ENCODE results near the gene DNM2.
A peak's percentile ranks its signal among the peaks of the same experiment; 100 is the strongest.

The DNM2 gene

GRCh38 chr19:10763828-10764339 is 46.0 kb downstream of the DNM2 start:
- Histone ChIP-seq H3K4me1 (ENCODE audit: control insufficient read depth, insufficient read depth, low read length, unreplicated experiment) (peaks cover 25% of the 10 kb centered on the region), H3K79me2 (ENCODE audit: control insufficient read depth, insufficient read depth, low read length, unreplicated experiment) (peaks cover 27% of the 10 kb centered on the region), H3K27ac (ENCODE audit: low read depth, low read length) (no peak overlapping the region)

GRCh38 chr19:10764340-10764894 is 46.5 kb downstream of the DNM2 start:
- Histone ChIP-seq H3K79me2 (ENCODE audit: control insufficient read depth, insufficient read depth, low read length, unreplicated experiment) (peaks cover 23% of the 10 kb centered on the region), H3K36me3 (ENCODE audit: insufficient read depth, low read length) (no peaks in the 10 kb centered on the region)

More at GRCh38 chr19:10763828-10764339, 46.0 kb downstream of the DNM2 start:
- Histone ChIP-seq H2AFZ (ENCODE audit: low read length, unreplicated experiment) (no peak overlapping the region), H3K4me3 (ENCODE audit: low read depth, low read length) (no peak overlapping the region), H3K36me3 (ENCODE audit: insufficient read depth, low read length) (no peaks in the 10 kb centered on the region), H3K27me3 (ENCODE audit: insufficient read depth, low read length) (no peaks in the 10 kb centered on the region)

GRCh38 chr19:10766049-10766623 is 48.3 kb downstream of the DNM2 start:
- Histone ChIP-seq H3K79me2 (ENCODE audit: control insufficient read depth, insufficient read depth, low read length, unreplicated experiment) (peaks cover 32% of the 10 kb centered on the region), H3K36me3 (ENCODE audit: insufficient read depth, low read length) (no peaks in the 10 kb centered on the region), H3K27me3 (ENCODE audit: insufficient read depth, low read length) (no peaks in the 10 kb centered on the region), H3K4me3 (ENCODE audit: low read depth, low read length) (no peak overlapping the region), H3K27ac (ENCODE audit: low read depth, low read length) (no peak overlapping the region), H3K4me1 (ENCODE audit: control insufficient read depth, insufficient read depth, low read length, unreplicated experiment) (peaks cover 26% of the 10 kb centered on the region), H2AFZ (ENCODE audit: low read length, unreplicated experiment) (no peak overlapping the region)

More at GRCh38 chr19:10764340-10764894, 46.5 kb downstream of the DNM2 start:
- Histone ChIP-seq H2AFZ (ENCODE audit: low read length, unreplicated experiment) (no peak overlapping the region), H3K4me1 (ENCODE audit: control insufficient read depth, insufficient read depth, low read length, unreplicated experiment) (peaks cover 22% of the 10 kb centered on the region), H3K27me3 (ENCODE audit: insufficient read depth, low read length) (no peaks in the 10 kb centered on the region), H3K4me3 (ENCODE audit: low read depth, low read length) (no peak overlapping the region), H3K27ac (ENCODE audit: low read depth, low read length) (no peak overlapping the region)

GRCh38 chr19:10766671-10767201 is 48.9 kb downstream of the DNM2 start:
- peaks cover 26% of the 10 kb centered on the region for H3K4me1 ChIP-seq (ENCODE audit: control insufficient read depth, insufficient read depth, low read length, unreplicated experiment)
- no peaks in the 10 kb centered on the region for H3K36me3 ChIP-seq (ENCODE audit: insufficient read depth, low read length)
- H3K27me3 ChIP-seq (ENCODE audit: insufficient read depth, low read length): no peaks in the 10 kb centered on the region
- peaks cover 34% of the 10 kb centered on the region for H3K79me2 ChIP-seq (ENCODE audit: control insufficient read depth, insufficient read depth, low read length, unreplicated experiment)
- no peak overlapping the region for H3K4me3 ChIP-seq (ENCODE audit: low read depth, low read length)
- H3K27ac ChIP-seq (ENCODE audit: low read depth, low read length): no peak overlapping the region
- H2AFZ ChIP-seq (ENCODE audit: low read length, unreplicated experiment): no peak overlapping the region

GRCh38 chr19:10767726-10768125 is 49.8 kb downstream of the DNM2 start:
- peaks cover 21% of the 10 kb centered on the region for H3K4me1 ChIP-seq (ENCODE audit: control insufficient read depth, insufficient read depth, low read length, unreplicated experiment)
- H3K36me3 ChIP-seq (ENCODE audit: insufficient read depth, low read length): no peaks in the 10 kb centered on the region
- H3K27ac ChIP-seq (ENCODE audit: low read depth, low read length): no peak overlapping the region
- no peak overlapping the region for H3K4me3 ChIP-seq (ENCODE audit: low read depth, low read length)
- no peak overlapping the region for H2AFZ ChIP-seq (ENCODE audit: low read length, unreplicated experiment)
- no peaks in the 10 kb centered on the region for H3K27me3 ChIP-seq (ENCODE audit: insufficient read depth, low read length)
- H3K79me2 ChIP-seq (ENCODE audit: control insufficient read depth, insufficient read depth, low read length, unreplicated experiment): peaks cover 34% of the 10 kb centered on the region

- peaks cover 21% of the 10 kb centered on the region for H3K4me1 ChIP-seq (ENCODE audit: control insufficient read depth, insufficient read depth, low read length, unreplicated experiment)
- no peak overlapping the region for H2AFZ ChIP-seq (ENCODE audit: low read length, unreplicated experiment)
- no peaks in the 10 kb centered on the region for H3K36me3 ChIP-seq (ENCODE audit: insufficient read depth, low read length)
- H3K4me3 ChIP-seq (ENCODE audit: low read depth, low read length): no peak overlapping the region
- H3K27me3 ChIP-seq (ENCODE audit: insufficient read depth, low read length): no peaks in the 10 kb centered on the region
- no peak overlapping the region for H3K27ac ChIP-seq (ENCODE audit: low read depth, low read length)
- H3K79me2 ChIP-seq (ENCODE audit: control insufficient read depth, insufficient read depth, low read length, unreplicated experiment): peaks cover 34% of the 10 kb centered on the region
These were observed 50.5 kb downstream of the DNM2 start for GRCh38 chr19:10768369-10768768.

- H2AFZ ChIP-seq (ENCODE audit: low read length, unreplicated experiment): no peak overlapping the region
- peaks cover 34% of the 10 kb centered on the region for H3K79me2 ChIP-seq (ENCODE audit: control insufficient read depth, insufficient read depth, low read length, unreplicated experiment)
- peaks cover 21% of the 10 kb centered on the region for H3K4me1 ChIP-seq (ENCODE audit: control insufficient read depth, insufficient read depth, low read length, unreplicated experiment)
- no peak overlapping the region for H3K27ac ChIP-seq (ENCODE audit: low read depth, low read length)
- no peaks in the 10 kb centered on the region for H3K27me3 ChIP-seq (ENCODE audit: insufficient read depth, low read length)
- H3K4me3 ChIP-seq (ENCODE audit: low read depth, low read length): no peak overlapping the region
- no peaks in the 10 kb centered on the region for H3K36me3 ChIP-seq (ENCODE audit: insufficient read depth, low read length)
These were observed 51.1 kb downstream of the DNM2 start for GRCh38 chr19:10768936-10769335.

GRCh38 chr19:10769533-10770491 is 51.9 kb downstream of the DNM2 start:
- Histone ChIP-seq H3K27ac (ENCODE audit: low read depth, low read length) (peak overlapping the region; percentile 29; the same call in 1 of the 2 replicates), H3K4me1 (ENCODE audit: control insufficient read depth, insufficient read depth, low read length, unreplicated experiment) (peaks cover 21% of the 10 kb centered on the region), H3K27me3 (ENCODE audit: insufficient read depth, low read length) (no peaks in the 10 kb centered on the region), H3K4me3 (ENCODE audit: low read depth, low read length) (no peak overlapping the region), H2AFZ (ENCODE audit: low read length, unreplicated experiment) (no peak overlapping the region), H3K36me3 (ENCODE audit: insufficient read depth, low read length) (no peaks in the 10 kb centered on the region), H3K79me2 (ENCODE audit: control insufficient read depth, insufficient read depth, low read length, unreplicated experiment) (peaks cover 34% of the 10 kb centered on the region)

GRCh38 chr19:10773969-10774368 is 56.1 kb downstream of the DNM2 start:
- no peak overlapping the region for H2AFZ ChIP-seq (ENCODE audit: low read length, unreplicated experiment)
- peaks cover 8% of the 10 kb centered on the region for H3K4me1 ChIP-seq (ENCODE audit: control insufficient read depth, insufficient read depth, low read length, unreplicated experiment)
- peaks cover 14% of the 10 kb centered on the region for H3K79me2 ChIP-seq (ENCODE audit: control insufficient read depth, insufficient read depth, low read length, unreplicated experiment)
- H3K36me3 ChIP-seq (ENCODE audit: insufficient read depth, low read length): peaks cover 6% of the 10 kb centered on the region; the same call in 1 of the 2 replicates
- H3K27ac ChIP-seq (ENCODE audit: low read depth, low read length): no peak overlapping the region
- H3K4me3 ChIP-seq (ENCODE audit: low read depth, low read length): no peak overlapping the region
- H3K27me3 ChIP-seq (ENCODE audit: insufficient read depth, low read length): no peaks in the 10 kb centered on the region

GRCh38 chr19:10774893-10775292 is 57.0 kb downstream of the DNM2 start:
- Histone ChIP-seq H3K27me3 (ENCODE audit: insufficient read depth, low read length) (no peaks in the 10 kb centered on the region), H3K4me3 (ENCODE audit: low read depth, low read length) (no peak overlapping the region), H2AFZ (ENCODE audit: low read length, unreplicated experiment) (no peak overlapping the region), H3K36me3 (ENCODE audit: insufficient read depth, low read length) (peaks cover 6% of the 10 kb centered on the region; the same call in 1 of the 2 replicates), H3K79me2 (ENCODE audit: control insufficient read depth, insufficient read depth, low read length, unreplicated experiment) (peaks cover 11% of the 10 kb centered on the region), H3K4me1 (ENCODE audit: control insufficient read depth, insufficient read depth, low read length, unreplicated experiment) (peaks cover 7% of the 10 kb centered on the region), H3K27ac (ENCODE audit: low read depth, low read length) (no peak overlapping the region)
